Naive thymus-derived CD4-positive, alpha-beta T cell (primary cell): Measurements from ENCODE around the gene SPEM2. TPM values are rescaled to one million over a fixed set of nuclear protein-coding genes. Genes with fewer than 3 reads are reported as not detected.

Experiments used
- ATAC-seq: fragments of 150-1000 bp; cut with Tn5 transposase; 2 replicates; pipeline ENCODE4 v1.10.0; 2021; ENCODE audit warnings: mild to moderate bottlenecking, moderate library complexity
- CTCF ChIA-PET: fragments of 350-600 bp; sonication (Branson Sonifier 250); formaldehyde crosslinking; loops from one replicate; lab custom pipeline; 2021; ENCODE audit warnings: antibody characterized with exemption; lab: Charles Lee
- POLR2A ChIA-PET: fragments of 350-600 bp; sonication (Branson Sonifier 250); formaldehyde crosslinking; loops from one replicate; lab custom pipeline; 2021; ENCODE audit warnings: antibody characterized with exemption, inconsistent platforms; lab: Charles Lee
- DNase-seq, 9 donors: peaks; one replicate each; pipeline versions ENCODE4 v3.0.0 to v3.0.0-alpha.2; 2020 to 2022; ENCODE audit warnings: mixed read lengths in 1 of 9
- H3K27ac ChIP-seq: one replicate; pipeline ENCODE4 v1.7.0; 2013; ENCODE audit warnings: mild to moderate bottlenecking, low read depth, low read length, moderate library complexity
- H3K27me3 ChIP-seq, 2 donors: one replicate each; pipeline ENCODE4 v1.7.0; 2013; ENCODE audit warnings: low read length in 2 of 2, mild to moderate bottlenecking in 2 of 2, moderate library complexity in 2 of 2; ENCODE audit not compliant: control insufficient read depth in 2 of 2, insufficient read depth in 2 of 2
- H3K36me3 ChIP-seq, 3 experiments: 1 replicate in 2 of 3; 2 replicates in 1 of 3; pipeline ENCODE4 v1.7.0; 2013; ENCODE audit warnings: low read length in 3 of 3, mild to moderate bottlenecking in 3 of 3, moderate library complexity in 1 of 3; ENCODE audit not compliant: insufficient read depth in 3 of 3, control insufficient read depth in 2 of 3
- H3K4me1 ChIP-seq, 2 donors: one replicate each; pipeline ENCODE4 v1.7.0; 2013; ENCODE audit warnings: low read length in 2 of 2, mild to moderate bottlenecking in 2 of 2, moderate library complexity in 1 of 2; ENCODE audit not compliant: control insufficient read depth in 2 of 2, insufficient read depth in 2 of 2
- H3K4me3 ChIP-seq: 2 replicates; pipeline ENCODE4 v1.7.0; 2013; ENCODE audit warnings: mild to moderate bottlenecking, low read length
- H3K9me3 ChIP-seq, 3 experiments: 1 replicate in 2 of 3; 2 replicates in 1 of 3; pipeline ENCODE4 v1.7.0; 2013; ENCODE audit warnings: low read length in 3 of 3; ENCODE audit not compliant: control insufficient read depth in 2 of 3
- H3K27ac Mint-ChIP-seq, 9 donors: one replicate each; pipeline ENCODE4 v1.8.0; 2020 to 2022; ENCODE audit warnings: mixed read lengths in 9 of 9, mild to moderate bottlenecking in 8 of 9, moderate library complexity in 5 of 9, inconsistent platforms in 2 of 9
- H3K27me3 Mint-ChIP-seq, 5 donors: one replicate each; pipeline ENCODE4 v1.8.0; 2021 to 2022; ENCODE audit warnings: mixed read lengths in 5 of 5, mild to moderate bottlenecking in 1 of 5
- H3K36me3 Mint-ChIP-seq, 5 donors: one replicate each; pipeline ENCODE4 v1.8.0; 2020 to 2022; ENCODE audit warnings: mixed read lengths in 5 of 5, mild to moderate bottlenecking in 3 of 5, inconsistent platforms in 1 of 5
- H3K4me1 Mint-ChIP-seq, 7 donors: one replicate each; pipeline ENCODE4 v1.8.0; 2020 to 2022; ENCODE audit warnings: mixed read lengths in 7 of 7, mild to moderate bottlenecking in 3 of 7, inconsistent platforms in 1 of 7
- H3K4me3 Mint-ChIP-seq, 10 donors: one replicate each; pipeline ENCODE4 v1.8.0; 2020 to 2022; ENCODE audit warnings: mild to moderate bottlenecking in 10 of 10, mixed read lengths in 10 of 10, moderate library complexity in 6 of 10, inconsistent platforms in 2 of 10
- H3K9me3 Mint-ChIP-seq, 11 donors: one replicate each; pipeline ENCODE4 v1.8.0; 2020 to 2022; ENCODE audit warnings: mixed read lengths in 11 of 11, mild to moderate bottlenecking in 4 of 11, inconsistent platforms in 1 of 11, moderate library complexity in 1 of 11
- intact Hi-C, 2 donors: fragments of 100-400 bp; cut with micrococcal nuclease; formaldehyde crosslinking; loops; one replicate each; pipeline ENCODE4 v1.15.1; 2023
- polyA plus RNA-seq, 2 donors: library from polyadenylated mRNA; unstranded; fragments of 300-500 nt; fragmentation: Illumina TruSeq; gene quantifications; one replicate each; pipeline ENCODE4 v1.2.3, GENCODE V29; 2021
- total RNA-seq, 6 experiments: library from RNA in 5 of 6; stranded (reverse) in 5 of 6; gene quantifications; 1 replicate in 5 of 6; 2 replicates in 1 of 6; pipeline ENCODE4 v1.2.3 and lab custom pipeline; 2021 to 2026

SPEM2 gene
- total and polyA plus RNA-seq, 7 experiments from 2014 or later, result not detected

GRCh38 chr17:7383371-7383741 lies 42.1 kb upstream of the SPEM2 start:
- Histone ChIP-seq H3K27ac (peak overlapping the region; percentile 94), H3K4me1 (peaks cover 10 to 13% of the 10 kb centered on the region in 2 donors), H3K36me3 (peaks cover 0 to 19% (median 0%) of the 10 kb centered on the region in 3 experiments), H3K9me3 (no peaks in the 10 kb centered on the region), H3K4me3 (peak overlapping the region; percentile 82), H3K27me3 (peaks cover 0 to 11% of the 10 kb centered on the region in 2 donors)
- ChIA-PET CTCF (interaction anchor here (0.9 to 2.0 kb wide), 4 partner anchors 11 to 130 kb away, joined by 3 to 6 read pairs (median 4); partner anchors contain the start of genes NLGN2 and PLSCR3), POLR2A (interaction anchor here (0.7 to 2.9 kb wide), 17 partner anchors 9 to 304 kb away, joined by 3 to 21 read pairs (median 5); partner anchors contain the start of genes CHRNB1, DLG4, GPS2 and NEURL4)
- H3K9me3 Mint-ChIP-seq, result peaks cover 0 to 7% (median 0%) of the 10 kb centered on the region in 11 donors
- peaks cover 0 to 10% (median 0%) of the 10 kb centered on the region in 5 donors for H3K36me3 Mint-ChIP-seq
- ATAC-seq (no peak), DNase-seq (no peak)
- intact Hi-C loops, result loop anchor here in 1 of 2 donors (5.0 kb wide), 2 partner anchors 46 to 229 kb away; partner anchors contain the start of genes ACAP1 and FXR2
- H3K4me1 Mint-ChIP-seq, result peaks cover 10 to 23% (median 15%) of the 10 kb centered on the region in 7 donors
- H3K27ac Mint-ChIP-seq, result peak overlapping the region in 5 of 9 donors; percentile 14 to 91 (median 36)
- H3K27me3 Mint-ChIP-seq, result peaks cover 28 to 39% (median 34%) of the 10 kb centered on the region in 5 donors
- peak overlapping the region; percentile 23 to 89 (median 80) for H3K4me3 Mint-ChIP-seq

GRCh38 chr17:7383742-7384488 lies 41.5 kb upstream of the SPEM2 start:
- Histone ChIP-seq H3K4me3 (peak overlapping the region; percentile 82), H3K4me1 (peaks cover 10 to 13% of the 10 kb centered on the region in 2 donors), H3K9me3 (no peaks in the 10 kb centered on the region), H3K27ac (peak overlapping the region; percentile 94), H3K27me3 (peaks cover 0 to 11% of the 10 kb centered on the region in 2 donors), H3K36me3 (peaks cover 0 to 25% (median 0%) of the 10 kb centered on the region in 3 experiments)
- Mint-ChIP-seq H3K9me3 (peaks cover 0 to 7% (median 0%) of the 10 kb centered on the region in 11 donors), H3K4me3 (peak overlapping the region; percentile 74 to 89 (median 82)), H3K36me3 (peaks cover 0 to 9% (median under 1%) of the 10 kb centered on the region in 5 donors), H3K27ac (peak overlapping the region; percentile 73 to 96 (median 94)), H3K27me3 (peaks cover 27 to 37% (median 33%) of the 10 kb centered on the region in 5 donors), H3K4me1 (peaks cover 10 to 23% (median 15%) of the 10 kb centered on the region in 7 donors)
- CTCF ChIA-PET, result interaction anchor here (0.7 to 2.0 kb wide), 9 partner anchors 10 to 205 kb away, joined by 3 to 6 read pairs (median 4); partner anchors contain the start of genes NLGN2, PLSCR3 and TMEM256
- POLR2A ChIA-PET, result interaction anchor here (0.6 to 2.9 kb wide), 31 partner anchors 9 to 304 kb away, joined by 3 to 21 read pairs (median 4); partner anchors contain the start of genes CD68, CHRNB1, DLG4 and GPS2
- ATAC-seq (peak; percentile 98), DNase-seq (peak; percentile 74 to 88 (median 86))
- intact Hi-C loops, result loop anchor here (1.0 to 5.0 kb wide), 9 partner anchors 10 to 228 kb away; partner anchors contain the start of genes PLSCR3 (in 2 of the 2), TMEM256 (in 2 of the 2), ACAP1 (in 1 of the 2) and FXR2 (in 1 of the 2)

DNA sequence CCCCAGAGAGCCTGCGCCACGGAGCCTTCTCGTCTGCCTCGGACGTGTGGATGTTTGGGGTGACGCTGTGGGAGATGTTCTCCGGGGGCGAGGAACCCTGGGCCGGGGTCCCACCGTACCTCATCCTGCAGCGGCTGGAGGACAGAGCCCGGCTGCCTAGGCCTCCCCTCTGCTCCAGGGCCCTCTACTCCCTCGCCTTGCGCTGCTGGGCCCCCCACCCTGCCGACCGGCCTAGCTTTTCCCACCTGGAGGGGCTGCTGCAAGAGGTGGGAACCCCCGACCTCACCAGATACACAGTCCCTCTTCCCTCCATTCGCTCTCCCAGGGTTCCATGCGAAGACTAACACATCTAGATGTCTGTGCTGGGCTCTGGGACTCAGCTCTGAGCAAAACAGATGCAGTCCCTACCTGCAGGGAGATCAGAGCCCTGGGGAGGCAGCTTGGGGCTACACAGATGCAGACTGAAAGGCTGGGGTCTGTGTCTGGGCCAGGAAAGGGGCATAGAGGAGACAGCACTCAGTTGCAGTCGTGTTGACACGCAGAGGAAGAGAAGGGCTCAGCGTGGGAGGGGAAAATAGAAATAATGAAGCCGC lies 40.8 kb upstream of the SPEM2 start:
- H3K4me1 Mint-ChIP-seq, result peaks cover 10 to 23% (median 15%) of the 10 kb centered on the region in 7 donors
- ATAC-seq, result no peak
- peak overlapping the region; percentile 73 to 96 (median 94) for H3K27ac Mint-ChIP-seq
- peaks cover 10 to 13% of the 10 kb centered on the region in 2 donors for H3K4me1 ChIP-seq
- intact Hi-C loops, result loop anchor here (1.0 to 5.0 kb wide), 9 partner anchors 10 to 228 kb away; partner anchors contain the start of genes PLSCR3 (in 2 of the 2), TMEM256 (in 2 of the 2), ACAP1 (in 1 of the 2) and FXR2 (in 1 of the 2)
- peaks cover 0 to 31% (median 5%) of the 10 kb centered on the region in 3 experiments for H3K36me3 ChIP-seq
- H3K4me3 ChIP-seq, result peak overlapping the region; percentile 82
- H3K27ac ChIP-seq, result peak overlapping the region; percentile 94
- H3K9me3 Mint-ChIP-seq, result peaks cover 0 to 1% (median 0%) of the 10 kb centered on the region in 11 donors
- ChIA-PET CTCF (interaction anchor here (0.7 to 2.0 kb wide), 7 partner anchors 10 to 204 kb away, joined by 3 to 6 read pairs (median 4); partner anchors contain the start of genes PLSCR3 and TMEM256), POLR2A (interaction anchor here (0.6 to 2.9 kb wide), 27 partner anchors 8 to 302 kb away, joined by 3 to 21 read pairs (median 5); partner anchors contain the start of genes CD68, CHRNB1, GPS2 and NEURL4)
- H3K9me3 ChIP-seq, result no peaks in the 10 kb centered on the region
- peak in 1 of 9 donors; percentile 19 for DNase-seq
- peaks cover 0 to 7% (median 4%) of the 10 kb centered on the region in 5 donors for H3K36me3 Mint-ChIP-seq
- H3K27me3 Mint-ChIP-seq, result peaks cover 20 to 31% (median 26%) of the 10 kb centered on the region in 5 donors
- H3K4me3 Mint-ChIP-seq, result peak overlapping the region; percentile 74 to 89 (median 82)
- peaks cover 0 to 9% of the 10 kb centered on the region in 2 donors for H3K27me3 ChIP-seq

- no peaks in the 10 kb centered on the region for H3K27me3 Mint-ChIP-seq
- no peak overlapping the region for H3K4me3 ChIP-seq
- no peak for ATAC-seq
- no peaks in the 10 kb centered on the region for H3K9me3 ChIP-seq
- H3K4me3 Mint-ChIP-seq, result no peak overlapping the region
- peak overlapping the region in 2 of 9 donors; percentile 51 to 75 for H3K27ac Mint-ChIP-seq
- peaks cover 13 to 32% of the 10 kb centered on the region in 2 donors for H3K4me1 ChIP-seq
- DNase-seq, result no peak
- H3K27me3 ChIP-seq, result no peaks in the 10 kb centered on the region
- intact Hi-C loops, result no loop called here
- ChIA-PET CTCF (interaction anchor here (0.7 to 1.0 kb wide), 3 partner anchors 32 to 196 kb away, joined by 3 read pairs; no protein-coding TSS in a partner anchor), POLR2A (interaction anchor here (0.7 to 2.2 kb wide), 6 partner anchors 9 to 239 kb away, joined by 3 to 7 read pairs (median 4); partner anchors contain the start of genes ACAP1, POLR2A and SAT2)
- H3K36me3 ChIP-seq, result peaks cover 8 to 64% (median 16%) of the 10 kb centered on the region in 3 experiments
- H3K4me1 Mint-ChIP-seq, result peaks cover 24 to 44% (median 30%) of the 10 kb centered on the region in 7 donors
- H3K36me3 Mint-ChIP-seq, result peaks cover 0 to 25% (median 18%) of the 10 kb centered on the region in 5 donors
- no peaks in the 10 kb centered on the region for H3K9me3 Mint-ChIP-seq
- peak overlapping the region; percentile 17 for H3K27ac ChIP-seq
Observed at GRCh38 chr17:7388856-7389255, 36.6 kb upstream of the SPEM2 start.

DNA sequence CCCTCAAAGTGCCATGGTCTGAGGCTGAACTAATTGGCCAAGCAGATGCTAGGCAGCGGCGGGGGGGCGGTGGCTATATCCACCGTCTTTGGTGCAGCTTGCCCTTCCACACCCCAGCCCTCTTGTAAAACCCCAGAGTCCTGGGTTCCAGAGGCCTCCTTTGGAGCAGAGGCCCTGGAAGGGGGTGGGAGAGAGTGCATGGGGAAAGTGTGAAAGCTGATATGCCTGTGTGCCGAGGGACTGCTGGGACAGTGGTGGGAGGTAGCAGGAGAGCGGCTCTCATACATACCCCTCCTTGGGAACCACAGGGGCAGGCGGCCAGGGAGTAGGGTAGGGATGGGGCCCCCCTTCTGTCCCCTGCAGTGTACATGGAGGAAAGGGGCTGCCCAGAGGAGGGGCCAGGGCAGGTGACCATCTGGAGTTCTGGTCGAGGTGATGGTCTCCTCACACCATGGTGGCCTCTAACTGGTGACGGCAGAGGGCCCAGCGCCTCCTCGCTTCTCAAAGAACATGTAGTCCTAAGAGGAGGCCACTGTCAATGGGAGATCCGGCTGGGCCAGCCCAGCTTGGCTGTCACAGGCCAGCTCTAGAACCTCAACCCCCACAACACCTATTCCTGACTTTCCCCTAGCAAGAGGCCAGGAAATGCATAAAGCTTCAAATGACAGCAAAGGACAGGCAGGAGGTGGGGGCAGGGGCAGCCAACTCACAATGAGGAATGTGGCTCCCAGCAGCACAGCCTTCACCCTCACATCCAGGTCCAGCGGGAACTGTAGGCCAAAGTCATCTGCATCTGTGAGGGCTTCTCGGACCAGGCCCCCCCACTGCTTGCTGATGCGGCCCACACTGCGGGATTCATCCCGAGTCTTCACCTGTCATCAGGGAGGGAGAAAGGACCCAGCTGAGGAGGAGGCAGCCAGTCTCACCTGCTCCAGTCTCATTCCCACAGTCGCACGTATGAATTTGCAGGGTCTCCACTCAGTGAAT lies 35.2 kb upstream of the SPEM2 start:
- peaks cover 7 to 25% of the 10 kb centered on the region in 2 donors for H3K4me1 ChIP-seq
- H3K27me3 ChIP-seq, result no peaks in the 10 kb centered on the region
- DNase-seq (no peak), ATAC-seq (no peak)
- Mint-ChIP-seq H3K9me3 (no peaks in the 10 kb centered on the region), H3K4me1 (peaks cover 24 to 43% (median 28%) of the 10 kb centered on the region in 7 donors), H3K36me3 (peaks cover 0 to 25% (median 19%) of the 10 kb centered on the region in 5 donors), H3K4me3 (peak overlapping the region in 1 of 10 donors; percentile 3), H3K27ac (peak overlapping the region in 3 of 9 donors; percentile 18 to 73 (median 72)), H3K27me3 (no peaks in the 10 kb centered on the region)
- H3K9me3 ChIP-seq, result no peaks in the 10 kb centered on the region
- ChIA-PET POLR2A (interaction anchor here (0.6 to 5.9 kb wide), 6 partner anchors 13 to 510 kb away, joined by 3 to 38 read pairs (median 5); partner anchors contain the start of genes ACAP1, DVL2, POLR2A and TMEM256), CTCF (no interaction called here)
- intact Hi-C loops, result loop anchor here in 1 of 2 donors (5.0 kb wide), 1 partner anchor 67 kb away; no protein-coding TSS in a partner anchor
- H3K4me3 ChIP-seq, result no peak overlapping the region
- peaks cover 8 to 64% (median 16%) of the 10 kb centered on the region in 3 experiments for H3K36me3 ChIP-seq
- peak overlapping the region; percentile 12 for H3K27ac ChIP-seq
